ENCODE results near the gene SRGAP1.
A peak's percentile ranks its signal among the peaks of the same experiment; 100 is the strongest.
"Not testable (repeated sequence)": the region's sequence is repeated elsewhere in the genome, so short reads cannot be mapped to it uniquely, and the experiment has no call there.

SRGAP1 gene

GRCh38 chr12:63841011-63841410 is 3.5 kb upstream of the SRGAP1 start:
- no peak for DNase-seq

DNA sequence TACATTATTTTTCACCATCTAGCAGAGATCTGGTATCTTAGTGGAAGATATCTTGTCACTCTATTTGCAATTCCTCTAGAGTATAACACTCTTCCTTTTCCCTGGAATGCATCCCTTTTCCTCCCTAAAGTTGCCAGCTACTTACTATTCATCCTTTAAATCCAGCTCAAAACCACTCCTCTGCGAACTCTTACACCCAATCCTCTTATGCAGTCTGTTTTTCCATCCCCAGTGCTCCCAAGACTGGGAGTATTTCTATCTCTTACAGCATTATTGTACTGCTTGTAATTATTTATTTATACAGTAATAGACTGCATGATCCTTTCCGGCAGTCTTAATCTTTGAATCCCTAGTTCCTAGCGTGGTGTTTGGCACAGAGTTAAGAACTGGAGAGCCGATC is 2.9 kb upstream of the SRGAP1 start:
- DNase-seq = no peak

DNA sequence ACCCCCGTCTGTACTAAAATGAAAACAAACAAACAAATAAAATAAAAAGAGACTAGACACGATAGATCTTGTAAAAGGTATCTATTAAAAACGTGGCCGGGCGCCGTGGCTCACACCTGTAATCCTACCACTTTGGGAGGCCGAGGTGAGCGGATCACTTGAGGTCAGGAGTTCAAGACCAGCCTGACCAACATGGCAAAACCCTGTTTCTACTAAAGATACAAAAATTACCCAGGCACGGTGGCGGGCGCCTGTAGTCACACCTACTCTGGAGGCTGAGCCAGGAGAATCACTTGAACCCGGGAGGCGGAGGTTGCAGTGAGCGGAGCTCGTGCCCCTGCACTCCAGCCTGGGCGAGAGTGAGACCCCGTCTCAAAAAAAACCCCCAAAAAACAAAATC is 1.8 kb upstream of the SRGAP1 start:
- not testable (repeated sequence) for DNase-seq

- no peak for DNase-seq
Observed at GRCh38 chr12:63843254-63843720, 1.2 kb upstream of the SRGAP1 start.

DNA sequence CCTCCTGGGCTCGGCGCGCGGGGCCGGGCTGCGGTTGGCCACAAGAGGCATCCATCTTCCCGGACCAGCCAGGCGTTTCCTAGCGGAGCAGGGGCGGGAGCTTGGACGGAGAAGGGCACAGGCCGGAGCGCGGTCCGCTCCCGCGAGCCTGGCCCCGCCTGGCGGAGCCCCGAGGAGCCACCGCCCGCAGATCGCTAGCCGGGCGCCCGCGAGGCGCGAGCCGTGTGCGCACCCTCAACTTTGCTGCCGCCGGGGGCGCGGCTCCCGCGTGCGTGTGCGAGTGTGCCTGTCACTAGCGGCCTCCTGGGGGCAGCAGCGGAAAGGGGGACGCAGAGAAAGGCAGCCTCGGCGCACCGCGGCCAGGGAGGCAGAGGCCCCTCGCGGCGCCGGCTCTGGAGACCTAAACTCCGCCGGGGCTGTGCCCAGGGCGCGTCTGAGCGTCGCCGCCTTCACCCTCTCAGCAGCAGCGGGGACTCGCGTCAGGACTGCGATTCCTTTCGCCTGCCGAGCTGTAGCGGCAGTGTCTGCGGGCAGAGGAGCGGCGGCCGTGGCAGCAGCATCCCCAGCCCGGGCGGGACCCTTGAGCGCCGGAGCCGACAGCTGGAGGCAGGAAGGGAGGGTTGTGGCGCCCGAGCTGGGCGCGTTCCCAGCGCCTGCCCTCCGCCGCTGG is 644 bp upstream of the SRGAP1 start:
- DNase-seq = peak; percentile 91

GRCh38 chr12:63845726-63846125 is 1.2 kb downstream of the SRGAP1 start:
- DNase-seq = peak; percentile 45

DNA sequence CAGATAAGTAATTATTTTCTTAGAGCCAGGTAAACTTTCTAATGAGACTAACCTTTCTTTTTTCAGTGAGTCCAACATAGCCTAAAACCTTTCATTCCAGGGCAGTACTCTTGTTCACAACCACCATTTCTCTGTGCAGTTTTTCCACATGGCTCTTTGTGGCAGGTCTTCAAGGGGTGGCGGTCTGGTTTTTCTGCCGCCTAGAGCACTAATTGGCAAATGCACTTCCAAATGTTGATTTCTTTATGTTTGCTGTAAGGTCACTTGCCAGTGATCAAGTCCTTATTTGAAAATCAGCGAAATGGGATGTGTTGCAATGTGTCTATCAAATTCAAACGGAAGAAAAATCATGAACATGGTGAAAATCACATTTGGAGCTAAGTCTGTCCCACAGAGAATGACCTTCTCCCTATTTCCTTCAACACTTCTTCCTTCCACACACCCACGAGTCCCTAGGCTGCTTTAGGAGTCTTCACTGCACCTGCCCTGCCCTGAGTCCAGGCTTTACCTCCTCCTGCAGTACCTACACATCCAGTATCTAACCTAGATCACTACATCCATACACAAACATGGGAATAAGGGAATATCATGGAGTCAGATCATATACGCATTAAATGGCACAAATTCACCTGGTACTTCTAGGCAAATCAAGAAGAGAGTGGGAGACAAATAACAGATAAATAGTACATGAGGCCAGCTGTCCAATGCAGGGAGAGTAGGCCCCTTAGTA is 1.9 kb downstream of the SRGAP1 start:
- DNase-seq = peak; percentile 38

DNA sequence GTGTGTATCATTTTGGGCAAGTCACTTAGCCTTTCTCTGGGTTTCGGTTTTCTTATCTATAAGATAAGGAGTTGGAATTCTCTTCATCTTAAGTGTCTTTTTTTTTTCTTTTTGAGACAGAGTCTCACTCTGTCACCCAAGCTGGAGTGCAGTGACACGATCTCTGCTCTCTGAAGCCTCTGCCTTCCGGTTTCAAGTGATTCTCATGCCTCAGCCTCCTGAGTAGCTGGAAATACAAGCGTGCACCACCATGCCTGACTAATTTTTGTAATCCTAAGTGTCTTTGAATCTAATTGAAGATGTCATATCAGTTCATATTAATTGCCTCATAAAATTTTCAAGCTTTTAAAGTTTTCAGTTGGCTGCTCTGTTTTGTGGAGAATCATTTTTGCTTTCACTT is 4.0 kb downstream of the SRGAP1 start:
- DNase-seq = no peak

GRCh38 chr12:63849106-63849620 is 4.7 kb downstream of the SRGAP1 start:
- no peak for DNase-seq

GRCh38 chr12:63849641-63850040 is 5.1 kb downstream of the SRGAP1 start:
- no peak for DNase-seq

DNA sequence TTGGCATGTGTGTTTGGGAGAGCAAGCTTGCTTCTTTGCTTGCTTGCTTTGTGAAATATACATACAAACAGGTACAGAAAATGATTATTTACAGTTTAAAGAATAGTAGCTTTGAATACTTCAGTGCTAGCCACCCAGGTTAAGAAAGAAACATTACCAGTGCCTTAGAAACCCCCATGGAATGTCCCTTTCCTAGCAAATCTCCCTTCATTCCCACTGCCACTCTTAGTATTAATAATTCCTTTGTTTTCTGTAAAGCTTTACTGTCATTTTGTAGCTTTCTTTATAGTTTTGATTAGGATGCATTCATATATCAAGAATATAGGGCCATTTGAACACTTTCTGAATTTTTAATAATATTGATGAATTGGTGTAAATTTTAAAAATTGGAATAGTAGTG is 9.5 kb downstream of the SRGAP1 start:
- no peak for DNase-seq

DNA sequence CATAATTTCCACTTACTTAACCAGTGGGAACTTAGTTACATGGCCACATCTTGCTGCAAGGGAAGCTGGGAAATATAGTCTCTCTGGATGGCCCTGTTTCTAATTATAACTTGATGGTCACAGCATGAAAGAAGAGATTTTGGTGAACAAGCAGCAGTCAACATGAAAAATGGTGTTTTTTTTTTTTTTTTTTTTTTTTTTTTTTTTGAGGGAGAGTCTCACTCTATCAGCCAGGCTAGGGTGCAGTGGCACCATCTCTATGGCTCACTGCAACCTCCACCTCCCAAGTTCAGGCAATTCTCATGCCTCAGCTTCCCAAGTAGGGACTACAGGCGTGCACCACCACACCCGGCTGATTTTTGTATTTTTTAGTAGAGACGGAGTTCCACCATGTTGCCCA is 10.8 kb downstream of the SRGAP1 start:
- DNase-seq = no peak

GRCh38 chr12:63857771-63858670 is 13.5 kb downstream of the SRGAP1 start:
- DNase-seq = no peak

DNA sequence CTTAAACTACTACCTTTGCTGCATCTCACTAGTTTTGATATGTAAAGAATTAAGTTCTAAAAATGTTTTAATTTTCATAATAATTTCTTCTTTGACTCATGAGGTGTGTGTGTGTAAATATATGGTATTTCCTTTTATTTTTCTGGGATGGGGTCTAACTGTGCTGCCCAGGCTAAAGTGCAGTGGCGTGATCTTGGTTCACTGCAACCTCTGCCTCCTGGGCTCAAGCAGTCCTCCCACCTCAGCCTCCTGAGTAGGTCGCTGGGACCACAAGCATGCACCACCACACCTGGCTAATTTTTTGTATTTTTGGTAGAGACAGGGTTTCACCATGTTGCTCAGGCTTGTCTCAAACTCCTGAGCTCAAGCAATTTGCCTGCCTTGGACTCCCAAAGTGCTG is 15.4 kb downstream of the SRGAP1 start:
- not testable (repeated sequence) for DNase-seq

GRCh38 chr12:63862187-63862968 is 17.9 kb downstream of the SRGAP1 start:
- no peak for DNase-seq

DNA sequence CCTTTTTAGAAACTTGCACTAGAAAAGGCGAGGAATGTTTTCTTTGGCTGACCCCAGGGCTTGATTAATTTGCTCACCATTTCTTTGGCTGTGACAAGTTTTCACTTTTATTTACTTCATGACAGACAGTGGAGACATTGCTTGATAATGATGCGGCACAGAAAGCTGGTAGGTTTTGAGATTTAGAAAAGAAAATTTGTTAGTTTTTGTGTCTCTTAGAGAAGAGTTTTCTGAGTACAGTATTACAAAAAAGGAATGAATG is 18.4 kb downstream of the SRGAP1 start:
- no peak for DNase-seq

- no peak for DNase-seq
Observed at GRCh38 chr12:63863658-63864453, 19.4 kb downstream of the SRGAP1 start.

GRCh38 chr12:63864454-63864706 is 19.9 kb downstream of the SRGAP1 start:
- no peak for DNase-seq

GRCh38 chr12:63865448-63865847 is 20.9 kb downstream of the SRGAP1 start:
- DNase-seq = no peak

GRCh38 chr12:63867053-63867452 is 22.6 kb downstream of the SRGAP1 start:
- DNase-seq = no peak

- DNase-seq = no peak
Observed at GRCh38 chr12:63869656-63870055, 25.2 kb downstream of the SRGAP1 start.

GRCh38 chr12:63870838-63871237 is 26.3 kb downstream of the SRGAP1 start:
- no peak for DNase-seq

Measured in NCI-H748 treated with DMSO at 0.1 percent for 48 hours (cell line).